ENCODE data around the gene NRTN. TPM values are rescaled to one million over a fixed set of nuclear protein-coding genes. Genes with fewer than 3 reads are reported as not detected.

Gene NRTN
- total RNA-seq, 4 donors from 2014 or later: not detected

DNA sequence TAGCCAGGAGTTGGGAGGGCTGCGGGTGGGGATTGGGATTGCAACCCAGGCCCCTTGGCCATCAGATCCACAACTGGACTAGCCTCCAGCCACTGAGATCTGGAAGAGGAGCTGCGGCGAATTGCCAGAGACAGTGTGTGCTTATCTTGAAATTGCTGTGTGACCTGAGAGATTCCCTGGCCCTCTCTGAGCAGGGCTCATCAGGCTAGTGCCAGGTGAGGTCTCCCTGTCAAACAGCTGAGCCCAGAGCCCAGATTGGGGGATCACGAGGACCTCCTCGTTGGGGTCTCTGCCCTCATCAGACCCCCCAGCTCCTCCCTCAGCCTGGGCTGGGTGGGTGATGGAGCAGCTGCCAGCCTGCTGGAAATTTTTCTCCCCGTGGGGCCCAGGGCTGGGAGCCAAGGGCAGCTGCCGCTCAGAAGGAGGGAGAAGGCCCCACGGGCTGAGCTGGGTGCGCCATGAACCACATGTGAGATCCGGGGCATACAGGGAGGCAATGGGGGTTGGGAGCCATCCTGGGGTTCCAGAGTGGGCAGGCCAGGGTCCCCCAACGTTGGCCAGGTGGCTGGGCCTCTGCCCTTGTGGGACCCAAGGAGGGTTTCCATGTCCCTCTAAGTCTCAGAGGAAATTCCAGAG, 58.3 kb downstream of the NRTN start:
- Histone ChIP-seq H3K27ac (no peak overlapping the region), H3K4me1 (no peaks in the 10 kb centered on the region), H3K27me3 (peaks cover 0 to 10% of the 10 kb centered on the region in 2 donors), H3K36me3 (no peaks in the 10 kb centered on the region), H3K9me3 (no peaks in the 10 kb centered on the region), H3K4me3 (no peak overlapping the region)
- TF ChIP-seq EP300 (IDR thresholded peaks at IDR 0.05) (no peak), POLR2A (IDR thresholded peaks at IDR 0.05) (no peak)
- TF ChIP-seq, protein P1, sequence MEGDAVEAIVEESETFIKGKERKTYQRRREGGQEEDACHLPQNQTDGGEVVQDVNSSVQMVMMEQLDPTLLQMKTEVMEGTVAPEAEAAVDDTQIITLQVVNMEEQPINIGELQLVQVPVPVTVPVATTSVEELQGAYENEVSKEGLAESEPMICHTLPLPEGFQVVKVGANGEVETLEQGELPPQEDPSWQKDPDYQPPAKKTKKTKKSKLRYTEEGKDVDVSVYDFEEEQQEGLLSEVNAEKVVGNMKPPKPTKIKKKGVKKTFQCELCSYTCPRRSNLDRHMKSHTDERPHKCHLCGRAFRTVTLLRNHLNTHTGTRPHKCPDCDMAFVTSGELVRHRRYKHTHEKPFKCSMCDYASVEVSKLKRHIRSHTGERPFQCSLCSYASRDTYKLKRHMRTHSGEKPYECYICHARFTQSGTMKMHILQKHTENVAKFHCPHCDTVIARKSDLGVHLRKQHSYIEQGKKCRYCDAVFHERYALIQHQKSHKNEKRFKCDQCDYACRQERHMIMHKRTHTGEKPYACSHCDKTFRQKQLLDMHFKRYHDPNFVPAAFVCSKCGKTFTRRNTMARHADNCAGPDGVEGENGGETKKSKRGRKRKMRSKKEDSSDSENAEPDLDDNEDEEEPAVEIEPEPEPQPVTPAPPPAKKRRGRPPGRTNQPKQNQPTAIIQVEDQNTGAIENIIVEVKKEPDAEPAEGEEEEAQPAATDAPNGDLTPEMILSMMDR (IDR thresholded peaks at IDR 0.05): no peak
- 72 to 74% methylated on average over 9 to 10 of the region's 11 CpGs for WGBS, 2 donors
- DNase-seq (ENCODE audit: low spot score in 2 of 2): no peak

DNA sequence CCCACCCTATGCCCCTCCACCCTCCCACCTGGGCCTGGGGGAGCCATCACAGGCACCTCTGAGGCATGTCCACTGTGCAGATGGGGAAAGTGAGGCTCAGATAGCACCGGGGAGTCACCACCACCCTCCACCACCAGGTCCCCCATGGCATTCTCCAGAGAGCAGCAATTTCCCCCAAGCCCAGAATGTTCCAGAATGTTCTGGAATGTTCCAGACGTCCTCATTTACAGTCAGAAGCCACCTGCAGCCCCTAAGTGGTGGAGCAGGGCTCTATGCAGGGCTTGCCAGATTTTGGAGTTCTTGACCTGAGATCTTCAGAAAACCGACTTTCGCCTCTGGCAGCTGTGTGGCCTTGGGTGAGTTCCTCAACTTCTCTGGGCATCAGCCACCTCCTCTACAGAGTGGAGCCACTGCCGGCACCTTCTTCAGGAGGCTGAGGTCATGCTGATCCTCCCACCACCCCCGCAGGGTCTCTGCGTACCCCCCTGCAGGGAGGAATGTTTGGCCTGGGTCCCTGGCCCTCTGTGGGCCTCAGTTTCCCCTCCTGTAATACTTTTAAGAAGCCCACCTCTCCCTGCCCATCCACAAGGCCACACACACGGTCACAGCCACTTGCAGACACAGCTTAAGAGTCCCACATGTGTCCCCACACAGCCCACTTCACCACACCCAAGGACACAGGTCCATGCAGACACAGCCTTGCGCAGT, 59.3 kb downstream of the NRTN start:
- H3K27me3 ChIP-seq: peaks cover 0 to 10% of the 10 kb centered on the region in 2 donors
- no peak overlapping the region for H3K27ac ChIP-seq
- no peaks in the 10 kb centered on the region for H3K4me1 ChIP-seq
- TF ChIP-seq, protein P1 (IDR thresholded peaks at IDR 0.05): no peak
- TF ChIP-seq POLR2A (IDR thresholded peaks at IDR 0.05) (no peak), EP300 (IDR thresholded peaks at IDR 0.05) (no peak)
- DNase-seq (ENCODE audit: low spot score in 2 of 2): no peak
- no peaks in the 10 kb centered on the region for H3K9me3 ChIP-seq
- WGBS, 2 donors: 79 to 82% methylated on average over 9 of the region's 9 CpGs
- no peaks in the 10 kb centered on the region for H3K36me3 ChIP-seq
- H3K4me3 ChIP-seq: no peak overlapping the region

GRCh38 chr19:5864725-5865486, 60.0 kb downstream of the NRTN start:
- H3K4me3 ChIP-seq: no peak overlapping the region
- 80 to 83% methylated on average over 10 to 14 of the region's 14 CpGs for WGBS, 2 donors
- no peaks in the 10 kb centered on the region for H3K9me3 ChIP-seq
- no peaks in the 10 kb centered on the region for H3K36me3 ChIP-seq
- H3K4me1 ChIP-seq: no peaks in the 10 kb centered on the region
- DNase-seq (ENCODE audit: low spot score in 2 of 2): no peak
- TF ChIP-seq, protein P1 (IDR thresholded peaks at IDR 0.05): peak in 2 of 5 experiments; percentile 16 to 24
- no peak for TF ChIP-seq EP300 (IDR thresholded peaks at IDR 0.05)
- H3K27me3 ChIP-seq: peaks cover 0 to 7% of the 10 kb centered on the region in 2 donors
- H3K27ac ChIP-seq: no peak overlapping the region

DNA sequence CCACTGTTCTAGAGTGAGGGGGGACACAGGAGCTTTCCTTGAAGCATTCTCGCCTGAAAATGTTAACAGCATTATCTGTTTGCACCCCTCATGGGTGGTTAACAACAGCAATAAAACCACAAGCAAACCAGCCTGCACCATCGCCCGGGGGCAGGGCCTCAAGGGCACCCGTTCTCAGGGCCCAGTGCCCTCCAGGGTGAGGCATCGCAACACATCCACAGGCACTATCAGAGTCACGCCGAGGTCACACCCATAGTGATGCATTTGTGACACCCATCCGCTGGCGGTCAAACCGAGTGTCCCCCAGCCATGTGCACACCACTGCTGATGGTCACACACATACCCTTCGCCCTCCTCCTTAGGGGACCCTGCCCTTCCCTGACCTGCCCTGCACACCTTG, 60.9 kb downstream of the NRTN start:
- Histone ChIP-seq H3K9me3 (no peaks in the 10 kb centered on the region), H3K4me3 (no peak overlapping the region), H3K4me1 (no peaks in the 10 kb centered on the region), H3K36me3 (no peaks in the 10 kb centered on the region), H3K27ac (no peak overlapping the region), H3K27me3 (peaks cover 0 to 1% of the 10 kb centered on the region in 2 donors)
- no peak for TF ChIP-seq POLR2A (IDR thresholded peaks at IDR 0.05)
- WGBS, 2 donors: 61 to 69% methylated on average over 10 to 11 of the region's 11 CpGs
- no peak for DNase-seq (ENCODE audit: low spot score in 2 of 2)

DNA sequence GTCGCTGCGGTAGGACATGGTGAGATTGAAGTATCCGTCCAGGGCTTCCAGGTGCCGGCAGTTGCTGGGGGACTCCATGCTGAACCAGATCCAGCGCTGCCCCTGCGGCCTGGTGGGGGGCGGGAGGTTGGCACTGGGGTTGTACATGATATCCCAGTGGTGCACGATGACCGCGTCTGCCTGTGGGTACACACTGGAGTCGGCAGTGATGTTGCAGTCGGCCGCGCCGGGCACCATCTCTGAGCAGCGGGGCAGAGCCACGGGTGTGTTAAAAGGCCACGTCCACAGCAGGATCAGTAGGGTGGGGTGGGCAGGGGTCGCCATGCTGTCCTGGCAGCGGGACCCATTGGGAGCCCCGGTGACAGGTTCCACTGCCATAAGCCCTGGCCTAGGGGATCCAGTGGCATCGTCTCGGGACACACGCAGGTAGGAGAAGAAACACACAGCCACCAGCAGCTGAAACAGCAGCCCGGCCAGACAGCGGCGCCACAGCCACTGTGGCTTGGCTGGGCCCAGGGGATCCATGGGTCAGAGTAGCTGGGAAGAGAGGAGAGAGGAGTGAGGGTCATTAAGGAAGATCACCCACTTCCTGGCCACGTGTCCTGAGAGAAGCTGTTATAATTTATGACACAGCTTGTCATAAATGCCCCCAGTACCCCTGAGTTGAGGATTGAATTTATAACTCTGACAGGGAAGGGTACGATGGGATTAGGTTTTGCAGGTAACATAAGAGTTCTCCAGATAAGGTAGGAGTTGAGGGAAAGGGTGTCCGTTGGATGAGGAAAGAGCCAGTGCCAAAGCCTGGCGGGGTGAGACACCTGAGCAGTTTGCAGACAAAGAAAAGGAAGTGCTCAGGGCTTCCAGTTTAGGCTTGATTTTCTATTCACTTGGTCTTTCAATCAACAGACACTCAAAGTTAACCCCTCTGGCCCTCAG, 62.6 kb downstream of the NRTN start:
- 79 to 84% methylated on average over 26 to 29 of the region's 31 CpGs for WGBS, 2 donors
- peaks cover 0 to 6% of the 10 kb centered on the region in 2 donors for H3K27me3 ChIP-seq
- H3K9me3 ChIP-seq: no peaks in the 10 kb centered on the region
- TF ChIP-seq EP300 (IDR thresholded peaks at IDR 0.05) (no peak), POLR2A (IDR thresholded peaks at IDR 0.05) (no peak)
- TF ChIP-seq, protein P1 (IDR thresholded peaks at IDR 0.05): no peak
- no peaks in the 10 kb centered on the region for H3K4me1 ChIP-seq
- H3K36me3 ChIP-seq: no peaks in the 10 kb centered on the region
- no peak for DNase-seq (ENCODE audit: low spot score in 2 of 2)
- H3K4me3 ChIP-seq: no peak overlapping the region
- H3K27ac ChIP-seq: no peak overlapping the region
